ENCODE measurements around the gene CFAP68. TPM values are rescaled to one million over a fixed set of nuclear protein-coding genes. Genes with fewer than 3 reads are reported as not detected.

The CFAP68 gene
- total and polyA plus RNA-seq, 2 experiments from 2014 or later: 9.9 to 20.2 TPM

GRCh38 chr11:111920908-111921307 lies 41.6 kb downstream of the CFAP68 start:
- H3K27ac ChIP-seq: no peak overlapping the region
- H3K4me3 ChIP-seq: no peak overlapping the region
- H2AFZ ChIP-seq: no peak overlapping the region
- 0 out of 2 replicates have a peak, but pooled peaks cover under 1% of the 10 kb centered on the region for H3K79me2 ChIP-seq (ENCODE audit: insufficient read depth)
- peaks cover 28% of the 10 kb centered on the region for H3F3A ChIP-seq (ENCODE audit: insufficient read depth)
- H3K9ac ChIP-seq: no peak overlapping the region
- H3K27me3 ChIP-seq (replicated peaks; ENCODE audit: insufficient read depth): no peaks in the 10 kb centered on the region
- no peaks in the 10 kb centered on the region for H3K36me3 ChIP-seq (ENCODE audit: low read depth)
- H3K4me1 ChIP-seq (ENCODE audit: insufficient read depth): peaks cover 30% of the 10 kb centered on the region
- H3K4me2 ChIP-seq (ENCODE audit: unreplicated experiment): no peak overlapping the region
- in situ Hi-C loops (cut with MboI): no loop called here
- TF ChIP-seq EZH2phosphoT487 (IDR thresholded peaks at IDR 0.05; ENCODE audit: insufficient read depth, low read depth) (no peak), EZH2 (IDR thresholded peaks at IDR 0.05; ENCODE audit: insufficient read depth, poor library complexity, severe bottlenecking) (no peak)
- no peaks in the 10 kb centered on the region for H3K9me2 ChIP-seq (ENCODE audit: insufficient read depth)
- no peaks in the 10 kb centered on the region for H3K9me3 ChIP-seq (ENCODE audit: low read depth)
- H4K20me1 ChIP-seq (ENCODE audit: insufficient read depth): no peaks in the 10 kb centered on the region
- WGBS, 2 experiments (ENCODE audit: low coverage in 1 of 2, low lambda C conversion rate in 2 of 2, missing lambda C conversion rate in 2 of 2): 96 to 100% methylated on average over 2 of the region's 2 CpGs
- no peak for DNase-seq

- Histone ChIP-seq H3F3A (ENCODE audit: insufficient read depth) (peaks cover 28% of the 10 kb centered on the region), H4K20me1 (ENCODE audit: insufficient read depth) (no peaks in the 10 kb centered on the region), H3K9me2 (ENCODE audit: insufficient read depth) (no peaks in the 10 kb centered on the region), H3K27me3 (replicated peaks; ENCODE audit: insufficient read depth) (no peaks in the 10 kb centered on the region), H3K9me3 (ENCODE audit: low read depth) (no peaks in the 10 kb centered on the region), H3K4me2 (ENCODE audit: unreplicated experiment) (peak overlapping the region; percentile 89), H3K4me3 (no peak overlapping the region), H3K9ac (peak overlapping the region; percentile 80), H3K36me3 (ENCODE audit: low read depth) (no peaks in the 10 kb centered on the region), H3K79me2 (ENCODE audit: insufficient read depth) (no peaks in the 10 kb centered on the region), H3K4me1 (ENCODE audit: insufficient read depth) (peaks cover 35% of the 10 kb centered on the region), H2AFZ (no peak overlapping the region), H3K27ac (peak overlapping the region; percentile 96)
- TF ChIP-seq EZH2phosphoT487 (IDR thresholded peaks at IDR 0.05; ENCODE audit: insufficient read depth, low read depth) (no peak), EZH2 (IDR thresholded peaks at IDR 0.05; ENCODE audit: insufficient read depth, poor library complexity, severe bottlenecking) (no peak)
- WGBS, 2 experiments (ENCODE audit: low coverage in 1 of 2, low lambda C conversion rate in 2 of 2, missing lambda C conversion rate in 2 of 2): 92 to 93% methylated on average over 7 of the region's 7 CpGs
- no peak for DNase-seq
- in situ Hi-C loops (cut with MboI): no loop called here
Measured at GRCh38 chr11:111921541-111922230, 42.3 kb downstream of the CFAP68 start.

- Histone ChIP-seq H3K9me3 (ENCODE audit: low read depth) (no peaks in the 10 kb centered on the region), H3K9ac (peak overlapping the region; percentile 80), H4K20me1 (ENCODE audit: insufficient read depth) (no peaks in the 10 kb centered on the region), H3K27me3 (replicated peaks; ENCODE audit: insufficient read depth) (no peaks in the 10 kb centered on the region), H3K79me2 (ENCODE audit: insufficient read depth) (no peaks in the 10 kb centered on the region), H3K9me2 (ENCODE audit: insufficient read depth) (no peaks in the 10 kb centered on the region), H3K4me2 (ENCODE audit: unreplicated experiment) (peak overlapping the region; percentile 89), H3K36me3 (ENCODE audit: low read depth) (no peaks in the 10 kb centered on the region), H3K4me1 (ENCODE audit: insufficient read depth) (peaks cover 35% of the 10 kb centered on the region), H3K27ac (peak overlapping the region; percentile 96), H3K4me3 (peak overlapping the region; percentile 58), H3F3A (ENCODE audit: insufficient read depth) (peaks cover 33% of the 10 kb centered on the region), H2AFZ (peak overlapping the region; percentile 78)
- in situ Hi-C loops (cut with MboI): no loop called here
- TF ChIP-seq EZH2phosphoT487 (IDR thresholded peaks at IDR 0.05; ENCODE audit: insufficient read depth, low read depth) (no peak), EZH2 (IDR thresholded peaks at IDR 0.05; ENCODE audit: insufficient read depth, poor library complexity, severe bottlenecking) (no peak)
- 0 to 1% methylated on average over 2 of the region's 2 CpGs for WGBS, 2 experiments (ENCODE audit: low coverage in 1 of 2, low lambda C conversion rate in 2 of 2, missing lambda C conversion rate in 2 of 2)
- peak; percentile 93 for DNase-seq
Measured at GRCh38 chr11:111922803-111923202, 43.5 kb downstream of the CFAP68 start.

GRCh38 chr11:111923351-111923788 lies 44.0 kb downstream of the CFAP68 start:
- 1 to 2% methylated on average over 5 of the region's 5 CpGs for WGBS, 2 experiments (ENCODE audit: low coverage in 1 of 2, low lambda C conversion rate in 2 of 2, missing lambda C conversion rate in 2 of 2)
- Histone ChIP-seq H3K4me1 (ENCODE audit: insufficient read depth) (peaks cover 35% of the 10 kb centered on the region), H3K27me3 (replicated peaks; ENCODE audit: insufficient read depth) (no peaks in the 10 kb centered on the region), H2AFZ (peak overlapping the region; percentile 78), H3K4me3 (peak overlapping the region; percentile 58), H3K4me2 (ENCODE audit: unreplicated experiment) (peak overlapping the region; percentile 89), H3K9me2 (ENCODE audit: insufficient read depth) (no peaks in the 10 kb centered on the region), H4K20me1 (ENCODE audit: insufficient read depth) (no peaks in the 10 kb centered on the region), H3K9ac (peak overlapping the region; percentile 80), H3K27ac (peak overlapping the region; percentile 96), H3K36me3 (ENCODE audit: low read depth) (no peaks in the 10 kb centered on the region), H3F3A (ENCODE audit: insufficient read depth) (peaks cover 33% of the 10 kb centered on the region), H3K79me2 (ENCODE audit: insufficient read depth) (no peaks in the 10 kb centered on the region), H3K9me3 (ENCODE audit: low read depth) (no peaks in the 10 kb centered on the region)
- in situ Hi-C loops (cut with MboI): no loop called here
- TF ChIP-seq EZH2 (IDR thresholded peaks at IDR 0.05; ENCODE audit: insufficient read depth, poor library complexity, severe bottlenecking) (no peak), EZH2phosphoT487 (IDR thresholded peaks at IDR 0.05; ENCODE audit: insufficient read depth, low read depth) (no peak)
- DNase-seq: peak; percentile 68

Measured in GM23248 (cell line).